ENCODE data around the gene NRP1.
A peak's percentile ranks its signal among the peaks of the same experiment; 100 is the strongest.

Gene NRP1

GRCh38 chr10:33272635-33273034 is 61.8 kb downstream of the NRP1 start:
- peak overlapping the region; percentile 82 for H3K27ac ChIP-seq
- DNase-seq (ENCODE audit: low read depth, low spot score): no peak

- H3K27ac ChIP-seq: no peak overlapping the region
- no peak for DNase-seq (ENCODE audit: low read depth, low spot score)
Observed at GRCh38 chr10:33271969-33272583, 62.4 kb downstream of the NRP1 start.

- no peak for DNase-seq (ENCODE audit: low read depth, low spot score)
- no peak overlapping the region for H3K27ac ChIP-seq
Observed at GRCh38 chr10:33270971-33271370, 63.5 kb downstream of the NRP1 start.

DNA sequence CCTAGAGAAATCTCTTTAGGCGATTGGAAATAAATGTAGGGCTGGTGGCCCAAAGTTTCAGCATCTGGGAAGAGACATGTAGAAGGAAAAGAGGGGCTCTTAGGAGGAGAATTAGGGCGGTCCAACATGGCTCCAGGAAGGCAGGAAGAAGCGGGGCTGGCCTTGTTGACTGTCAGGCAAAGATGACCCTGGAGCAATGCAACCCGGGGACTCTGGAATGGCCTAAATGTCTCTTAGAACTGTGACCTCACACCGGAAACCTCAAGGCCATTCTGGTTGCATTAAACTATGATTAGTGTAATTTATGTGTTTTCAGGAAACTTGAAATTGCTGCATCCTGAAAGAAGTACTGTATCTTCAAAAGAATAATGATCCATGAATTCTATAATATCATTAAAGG is 66.8 kb downstream of the NRP1 start:
- no peak overlapping the region for H3K27ac ChIP-seq
- no peak for DNase-seq (ENCODE audit: low read depth, low spot score)

DNA sequence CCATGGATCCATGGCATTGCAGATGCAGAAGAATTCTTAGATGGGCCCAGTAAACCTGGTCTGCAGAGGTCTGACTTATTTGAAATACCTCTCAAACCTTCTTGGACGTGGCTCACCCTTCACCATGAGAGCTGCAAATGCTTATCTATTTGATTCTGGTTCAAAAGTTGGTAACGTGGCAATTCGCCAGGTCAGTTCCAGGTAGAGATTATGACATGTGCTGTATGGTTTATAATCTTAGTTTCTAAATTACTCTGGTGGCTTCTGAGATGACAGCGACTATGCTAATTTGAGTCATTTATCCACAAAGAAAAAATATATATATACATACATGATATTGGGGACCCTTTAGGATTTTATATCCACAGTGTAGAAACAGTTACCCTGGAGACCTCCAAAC is 68.8 kb downstream of the NRP1 start:
- DNase-seq (ENCODE audit: low read depth, low spot score): no peak
- peak overlapping the region; percentile 95 for H3K27ac ChIP-seq

- peak overlapping the region; percentile 95 for H3K27ac ChIP-seq
- DNase-seq (ENCODE audit: low read depth, low spot score): no peak
Observed at GRCh38 chr10:33263453-33263852, 71.0 kb downstream of the NRP1 start.

DNA sequence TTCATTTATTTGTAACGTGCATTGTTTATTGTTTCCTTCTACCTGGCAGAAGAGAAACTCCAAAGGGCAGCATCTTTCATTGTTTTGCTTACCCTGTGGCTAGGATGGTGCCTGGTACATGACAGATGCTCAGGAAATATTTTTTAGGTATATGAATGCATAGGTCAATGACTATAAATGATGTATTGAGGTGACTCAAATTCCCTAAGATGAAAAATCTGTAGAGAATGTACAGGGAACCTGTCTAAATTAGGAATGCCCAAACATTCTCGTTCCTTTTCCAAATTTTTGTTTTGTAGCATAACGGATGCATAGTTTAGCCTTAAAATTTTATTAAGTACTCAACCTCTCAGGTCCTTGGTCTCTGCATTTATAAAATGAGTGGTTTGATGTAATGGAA is 71.6 kb downstream of the NRP1 start:
- H3K27ac ChIP-seq: peak overlapping the region; percentile 95

GRCh38 chr10:33260403-33261149 is 73.9 kb downstream of the NRP1 start:
- DNase-seq (ENCODE audit: low read depth, low spot score): no peak
- H3K27ac ChIP-seq: no peak overlapping the region

More for the DNA sequence above, 71.6 kb downstream of the NRP1 start:
- no peak for DNase-seq (ENCODE audit: low read depth, low spot score)

DNA sequence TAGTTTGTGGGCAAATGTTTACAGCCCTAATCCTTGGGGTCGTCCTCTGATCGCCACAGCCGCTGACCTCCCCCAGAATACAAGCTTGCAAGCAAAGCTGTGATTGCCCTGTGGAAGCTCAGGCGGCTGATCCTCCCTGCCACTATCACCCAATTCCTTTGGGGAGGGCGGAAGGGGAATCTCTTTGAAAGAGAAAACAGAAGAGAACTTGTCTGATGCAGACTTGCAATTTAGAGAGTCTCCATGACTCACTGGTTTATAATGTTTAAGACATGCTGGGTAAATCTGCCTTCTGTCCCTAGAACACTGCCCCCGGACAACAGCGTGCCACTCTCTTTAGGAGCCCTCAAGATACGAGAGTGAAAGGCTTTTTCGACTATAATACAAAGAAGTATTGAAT is 75.5 kb downstream of the NRP1 start:
- H3K27ac ChIP-seq: no peak overlapping the region
- DNase-seq (ENCODE audit: low read depth, low spot score): no peak

- no peak for DNase-seq (ENCODE audit: low read depth, low spot score)
- H3K27ac ChIP-seq: no peak overlapping the region
Observed at GRCh38 chr10:33257439-33258080, 76.9 kb downstream of the NRP1 start.

DNA sequence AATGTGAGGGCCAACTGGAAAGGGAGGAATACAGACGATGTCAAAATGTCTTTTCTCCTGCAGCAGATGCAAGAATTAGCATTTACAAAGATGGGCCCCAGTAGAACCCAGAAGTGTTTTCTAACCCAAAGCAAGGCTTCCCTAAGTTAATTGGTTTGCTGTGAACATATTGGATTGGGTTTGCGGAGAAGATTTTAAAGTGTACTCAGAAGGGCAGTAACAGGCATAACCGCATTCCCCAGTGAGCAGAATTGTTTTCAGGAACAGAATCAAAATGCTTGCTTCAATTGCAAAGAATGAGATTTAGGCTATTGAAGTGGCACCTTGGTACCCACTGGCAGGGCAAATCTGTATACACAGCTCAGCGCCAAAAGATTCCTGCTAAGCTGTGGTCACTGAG is 78.0 kb downstream of the NRP1 start:
- DNase-seq (ENCODE audit: low read depth, low spot score): no peak
- H3K27ac ChIP-seq: no peak overlapping the region

DNA sequence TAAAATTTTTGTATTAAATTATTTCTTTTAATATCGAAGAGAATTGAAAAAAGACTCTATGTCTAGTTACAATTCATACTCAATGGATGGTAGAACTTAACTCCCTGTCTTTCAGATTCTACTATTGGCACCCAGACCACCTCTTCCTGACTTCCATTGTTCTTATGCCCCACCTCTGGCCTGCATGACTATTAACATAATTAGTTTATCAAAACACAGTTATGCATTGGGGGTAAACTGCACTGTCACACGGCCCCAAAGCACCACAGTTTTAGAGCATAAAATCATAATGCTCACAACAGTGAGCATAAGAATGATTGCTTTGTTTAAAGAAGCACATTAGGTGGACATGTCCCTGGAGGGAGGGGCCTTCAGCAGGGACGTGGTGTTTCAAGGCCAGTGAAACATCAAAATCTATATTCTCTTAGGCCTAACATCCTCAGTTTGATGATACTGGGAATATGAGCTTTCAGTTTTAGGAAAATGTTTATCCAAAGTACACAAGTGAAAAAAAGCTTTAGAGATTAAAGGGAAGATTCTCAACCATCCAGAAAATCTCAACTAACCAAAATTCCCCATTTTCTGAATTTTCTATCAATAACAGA is 79.8 kb downstream of the NRP1 start:
- peak overlapping the region; percentile 80 for H3K27ac ChIP-seq
- no peak for DNase-seq (ENCODE audit: low read depth, low spot score)

- peak overlapping the region; percentile 80 for H3K27ac ChIP-seq
- DNase-seq (ENCODE audit: low read depth, low spot score): no peak
Observed at GRCh38 chr10:33253411-33253810, 81.1 kb downstream of the NRP1 start.

DNA sequence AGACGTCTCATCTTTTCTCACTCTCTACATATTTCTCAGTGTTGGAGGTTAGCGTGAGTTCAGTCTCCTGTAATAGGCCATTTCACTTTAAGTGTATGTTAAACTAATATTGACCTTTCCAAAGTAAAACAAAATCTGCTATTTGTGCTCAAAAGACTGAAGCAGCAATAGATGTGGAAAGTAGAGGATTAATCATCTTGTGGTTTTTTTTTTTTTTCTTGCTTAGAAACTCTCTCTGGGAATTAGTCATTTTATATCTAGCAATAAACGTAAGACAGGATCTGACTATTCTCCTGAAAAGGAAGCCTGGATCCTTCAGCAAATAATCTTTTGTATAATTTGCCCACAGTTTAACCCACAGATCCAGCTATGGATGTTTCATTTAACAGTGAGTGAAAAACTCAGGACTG is 81.7 kb downstream of the NRP1 start:
- peak overlapping the region; percentile 80 for H3K27ac ChIP-seq
- no peak for DNase-seq (ENCODE audit: low read depth, low spot score)

DNA sequence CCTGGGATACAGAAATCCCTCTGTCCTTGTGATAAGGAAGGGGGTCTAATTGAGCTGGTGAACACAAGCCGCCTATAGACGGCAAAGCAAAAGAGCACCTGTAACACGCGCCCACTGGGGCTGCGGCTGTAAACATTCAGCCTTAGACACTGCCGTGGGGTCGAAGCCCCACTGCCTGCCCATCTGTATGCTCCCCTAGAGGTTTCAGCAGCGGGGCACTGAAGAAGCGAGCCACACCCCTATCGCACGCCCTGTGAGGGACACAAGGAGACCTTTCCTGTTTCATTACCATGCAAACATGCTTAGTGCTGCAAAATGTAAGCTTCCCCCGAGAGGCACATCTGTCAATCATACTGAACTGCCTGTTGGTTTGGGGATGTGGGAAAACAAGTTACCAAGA is 82.1 kb downstream of the NRP1 start:
- no peak for DNase-seq (ENCODE audit: low read depth, low spot score)
- H3K27ac ChIP-seq: peak overlapping the region; percentile 80

DNA sequence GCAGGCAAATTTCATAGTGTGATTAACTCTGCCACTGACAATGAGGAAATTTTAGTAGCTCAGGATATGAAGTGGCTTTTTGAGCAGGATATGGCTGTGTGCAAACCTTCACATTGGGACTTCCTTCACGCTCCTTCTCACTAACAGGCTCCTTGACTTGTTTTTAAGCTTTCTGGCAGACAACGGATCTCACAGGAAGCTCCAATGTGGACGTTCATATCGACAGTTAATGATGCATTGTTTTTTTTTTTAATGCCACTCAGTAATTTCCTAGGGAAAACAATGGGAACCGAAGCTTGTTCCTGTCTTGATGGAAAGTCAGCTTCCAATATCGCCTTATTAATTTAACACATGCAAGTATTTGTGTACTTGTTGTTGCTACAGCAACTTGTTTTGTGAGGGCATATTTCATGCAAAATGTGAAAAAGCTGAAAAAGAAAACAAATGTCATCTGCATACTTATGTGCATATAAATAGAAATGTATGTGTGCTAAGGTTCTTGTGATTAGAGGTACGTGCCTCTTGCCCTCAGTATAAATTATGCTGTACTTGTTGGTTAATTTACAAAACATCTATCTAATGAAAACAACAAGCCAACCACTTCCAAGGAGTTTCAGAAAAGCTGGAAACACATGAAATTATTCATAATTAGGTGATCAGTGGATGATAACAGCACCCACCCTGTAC is 84.7 kb downstream of the NRP1 start:
- peak overlapping the region; percentile 81 for H3K27ac ChIP-seq
- DNase-seq (ENCODE audit: low read depth, low spot score): no peak

DNA sequence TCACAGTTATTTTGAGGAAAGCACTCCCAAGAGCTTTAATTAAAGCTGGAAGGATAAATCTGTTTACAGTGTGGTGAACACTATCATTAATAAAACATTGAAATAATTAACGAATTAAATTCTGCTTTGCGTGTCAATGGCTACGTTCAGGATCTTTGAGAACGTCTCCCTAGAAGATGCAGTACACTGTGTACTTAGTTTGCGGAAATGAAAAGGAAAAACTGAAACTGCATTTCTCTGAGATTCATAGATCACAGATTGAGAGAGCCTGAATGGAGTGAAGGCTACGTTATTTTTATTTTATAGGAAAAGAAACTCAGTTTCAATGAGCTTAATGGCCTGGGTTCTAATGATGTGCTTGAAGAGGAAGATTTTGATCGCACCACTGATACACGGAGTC is 85.3 kb downstream of the NRP1 start:
- H3K27ac ChIP-seq: peak overlapping the region; percentile 81
- DNase-seq (ENCODE audit: low read depth, low spot score): no peak

DNA sequence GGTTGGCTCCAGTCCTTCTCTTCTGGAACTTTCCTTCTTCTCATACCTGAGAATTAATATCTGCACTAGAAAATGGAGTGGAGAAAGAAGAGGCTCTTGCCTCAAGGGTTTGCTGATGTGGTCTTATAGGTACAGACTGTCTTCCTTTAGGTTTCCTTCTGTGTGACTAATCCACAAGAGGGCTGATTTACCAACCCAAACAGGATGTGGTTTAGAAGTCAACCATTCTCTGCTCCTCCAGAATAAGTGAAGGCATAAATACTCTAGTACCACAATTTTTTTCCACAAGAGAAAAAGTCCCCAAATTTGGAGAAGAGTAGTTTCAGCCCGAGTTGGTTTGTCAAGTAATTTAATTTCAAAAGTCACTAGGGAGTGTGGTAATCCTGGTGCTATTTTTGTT is 85.8 kb downstream of the NRP1 start:
- H3K27ac ChIP-seq: peak overlapping the region; percentile 81
- DNase-seq (ENCODE audit: low read depth, low spot score): peak; percentile 79

- peak overlapping the region; percentile 81 for H3K27ac ChIP-seq
- DNase-seq (ENCODE audit: low read depth, low spot score): no peak
Observed at GRCh38 chr10:33247221-33247922, 87.1 kb downstream of the NRP1 start.

DNA sequence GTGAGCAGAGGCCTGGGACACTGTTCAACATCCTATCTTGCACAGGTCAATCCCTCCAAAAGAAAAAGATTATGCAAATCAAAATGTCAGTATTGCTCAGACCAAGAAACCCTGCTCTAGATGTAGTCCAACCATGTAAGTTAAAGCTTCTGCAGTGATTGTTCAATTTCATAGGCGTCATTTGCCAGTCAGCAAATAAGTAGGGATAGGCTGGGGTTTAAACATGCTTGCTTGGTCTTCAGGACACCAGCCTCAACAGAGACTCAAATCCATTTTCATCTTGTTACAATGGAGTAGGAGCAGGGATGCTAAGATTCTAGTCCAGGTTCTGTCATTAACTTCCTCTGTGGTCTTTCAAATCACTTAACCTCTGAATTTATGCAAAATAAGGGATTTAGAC is 89.1 kb downstream of the NRP1 start:
- H3K27ac ChIP-seq: no peak overlapping the region
- DNase-seq (ENCODE audit: low read depth, low spot score): no peak
